HG03108 (cell line): ENCODE results near the gene ATAD3C.
"Not testable (repeated sequence)": the region's sequence is repeated elsewhere in the genome, so short reads cannot be mapped to it uniquely, and the experiment has no call there.

ENCODE experiments used
- ATAC-seq: cut with Tn5 transposase; IDR thresholded peaks from one replicate; pipeline ENCODE4 v1.9.1; 2021; ENCODE audit warnings: moderate library complexity; ENCODE audit not compliant: unreplicated experiment

ATAD3C gene

DNA sequence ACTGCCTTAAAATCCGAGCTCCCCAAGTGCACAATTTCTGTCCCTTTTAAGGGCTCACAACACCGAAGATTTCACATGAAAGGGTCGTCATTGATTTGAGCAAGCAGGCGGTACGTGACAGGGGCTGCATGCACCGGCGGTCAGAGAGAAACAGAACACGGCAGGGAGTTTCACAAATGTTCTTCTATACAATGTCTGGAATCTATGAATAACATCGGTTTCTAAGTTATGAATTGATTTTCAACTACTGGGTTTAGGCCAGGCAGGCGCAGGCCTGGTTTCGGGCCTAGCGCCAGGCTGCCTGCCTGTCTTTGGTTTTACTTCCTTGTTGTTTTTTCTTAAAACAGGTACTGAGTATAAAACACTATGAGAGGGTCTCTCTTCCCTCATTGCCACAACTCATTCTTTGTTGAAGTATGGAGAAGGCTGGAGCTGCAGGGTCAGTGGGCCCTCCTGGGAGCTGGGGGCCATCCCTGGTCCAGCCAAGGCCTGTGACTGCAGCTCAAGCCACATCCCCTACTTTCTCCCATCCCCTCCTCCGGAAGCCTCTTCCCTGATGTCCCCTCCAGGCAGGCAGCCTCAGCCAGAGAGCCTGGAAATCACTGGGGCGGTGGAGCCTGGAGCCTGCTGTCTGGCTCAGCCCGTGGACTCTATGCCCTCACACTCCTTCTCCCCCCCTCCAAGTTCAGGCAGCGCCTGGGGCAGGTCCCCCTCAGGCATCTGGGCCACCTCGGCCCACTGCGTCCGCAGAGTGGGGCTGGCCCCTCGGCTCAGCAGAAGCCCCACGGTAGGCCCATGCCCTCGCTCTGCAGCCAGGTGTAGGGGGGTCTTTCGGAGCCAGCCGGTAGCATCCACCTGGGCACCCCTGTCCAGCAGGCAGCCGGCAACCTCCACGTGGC, 30.8 kb upstream of the ATAD3C start:
- no peak for ATAC-seq

GRCh38 chr1:1419363-1419812, 30.1 kb upstream of the ATAD3C start:
- no peak for ATAC-seq

GRCh38 chr1:1419813-1420653, 29.5 kb upstream of the ATAD3C start:
- ATAC-seq, result no peak

GRCh38 chr1:1420654-1421141, 28.8 kb upstream of the ATAD3C start:
- ATAC-seq, result no peak

GRCh38 chr1:1421147-1421906, 28.2 kb upstream of the ATAD3C start, which contains the start of gene ANKRD65:
TSS of gene ANKRD65 (minus strand) at chr1:1421276. CDS start at chr1:1421005, 271 bp downstream.
- no peak for ATAC-seq

GRCh38 chr1:1421907-1422464, 27.5 kb upstream of the ATAD3C start:
- no peak for ATAC-seq

GRCh38 chr1:1422465-1423244, 26.8 kb upstream of the ATAD3C start:
- ATAC-seq, result no peak

GRCh38 chr1:1423245-1423597, 26.3 kb upstream of the ATAD3C start:
- ATAC-seq, result no peak

- ATAC-seq, result no peak
These were observed 24.8 kb upstream of the ATAD3C start for GRCh38 chr1:1424707-1425106.

DNA sequence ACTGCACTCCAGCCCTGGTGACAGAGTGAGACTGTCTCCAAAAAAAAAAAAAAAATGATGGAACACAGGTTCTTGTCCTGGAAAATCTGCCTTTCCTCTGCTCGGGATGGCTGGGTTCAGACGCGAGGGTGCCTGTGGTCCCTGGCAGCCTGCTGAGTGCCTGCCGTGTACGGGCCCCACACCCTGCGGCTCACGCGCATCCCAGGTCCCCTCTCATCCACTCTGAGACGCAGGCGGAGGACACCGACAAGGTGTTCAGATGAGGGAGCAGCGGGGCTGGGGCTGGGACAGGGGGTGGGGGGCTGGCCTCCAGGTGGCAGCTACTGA, 24.1 kb upstream of the ATAD3C start:
- ATAC-seq, result no peak

GRCh38 chr1:1425753-1426495, 23.6 kb upstream of the ATAD3C start:
- no peak for ATAC-seq

GRCh38 chr1:1426496-1427105, 22.9 kb upstream of the ATAD3C start:
- no peak for ATAC-seq

GRCh38 chr1:1427106-1427819, 22.2 kb upstream of the ATAD3C start:
- ATAC-seq, result no peak

GRCh38 chr1:1427820-1428148, 21.7 kb upstream of the ATAD3C start:
- ATAC-seq, result no peak

- no peak for ATAC-seq
These were observed 21.3 kb upstream of the ATAD3C start for GRCh38 chr1:1428174-1428573.

GRCh38 chr1:1428967-1429366, 20.5 kb upstream of the ATAD3C start:
- ATAC-seq, result not testable (repeated sequence)

DNA sequence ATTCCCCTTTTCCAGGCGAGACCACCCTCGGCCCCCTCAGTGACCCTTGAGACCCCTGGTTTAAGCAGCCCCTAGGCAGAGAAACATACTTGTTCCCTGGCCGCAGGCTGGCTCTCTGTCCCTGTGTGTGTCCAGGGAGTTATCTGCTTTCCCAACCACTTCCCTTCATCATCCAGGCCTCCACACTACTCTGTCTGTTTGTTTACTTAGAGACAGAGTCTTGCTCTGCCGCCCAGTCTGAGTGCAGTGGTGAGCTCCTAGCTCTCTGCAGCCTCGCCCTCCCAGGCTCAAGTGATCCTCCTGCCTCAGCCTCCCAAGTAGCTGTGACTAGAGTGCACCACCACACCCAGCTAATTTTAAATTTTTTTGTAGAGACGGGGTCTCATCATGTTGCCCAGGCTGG, 19.8 kb upstream of the ATAD3C start:
- no peak for ATAC-seq
